SIG-M5 (cell line): ENCODE results near the gene PROM1.
A peak's percentile ranks its signal among the peaks of the same experiment; 100 is the strongest.

Experiments
- DNase-seq: peaks from one replicate; lab custom pipeline; 2025; lab: John Stamatoyannopoulos, UW

PROM1 gene

GRCh38 chr4:15986907-15987306 is 96.9 kb downstream of the PROM1 start:
- DNase-seq = no peak

GRCh38 chr4:15983610-15984009 is 100.2 kb downstream of the PROM1 start:
- DNase-seq = no peak

- no peak for DNase-seq
These were observed 100.8 kb downstream of the PROM1 start for GRCh38 chr4:15982842-15983524.

GRCh38 chr4:15976456-15977447 is 107.1 kb downstream of the PROM1 start:
- DNase-seq = no peak

- no peak for DNase-seq
These were observed 112.6 kb downstream of the PROM1 start for GRCh38 chr4:15971068-15971801.

GRCh38 chr4:15968551-15969300 is 115.1 kb downstream of the PROM1 start:
- no peak for DNase-seq

GRCh38 chr4:15965325-15965724 is 118.5 kb downstream of the PROM1 start:
- no peak for DNase-seq

GRCh38 chr4:15964159-15964558 is 119.7 kb downstream of the PROM1 start:
- DNase-seq = no peak

- no peak for DNase-seq
These were observed 120.2 kb downstream of the PROM1 start for GRCh38 chr4:15963576-15963975.

- DNase-seq = no peak
These were observed 120.8 kb downstream of the PROM1 start, which contains the start of gene FGFBP2 for GRCh38 chr4:15963001-15963451. Gene FGFBP2, minus strand, starts transcription at chr4:15963175. Its CDS starts 46 bp downstream, at chr4:15963129.

GRCh38 chr4:15961781-15962510 is 121.9 kb downstream of the PROM1 start:
- no peak for DNase-seq

GRCh38 chr4:15958562-15958961 is 125.3 kb downstream of the PROM1 start:
- no peak for DNase-seq

- no peak for DNase-seq
These were observed 127.5 kb downstream of the PROM1 start for GRCh38 chr4:15956179-15956850.

GRCh38 chr4:15955670-15956069 is 128.2 kb downstream of the PROM1 start:
- no peak for DNase-seq

- no peak for DNase-seq
These were observed 130.2 kb downstream of the PROM1 start for GRCh38 chr4:15953625-15954024.

GRCh38 chr4:15951781-15952180 is 132.0 kb downstream of the PROM1 start:
- DNase-seq = no peak

GRCh38 chr4:15948826-15949225 is 135.0 kb downstream of the PROM1 start:
- no peak for DNase-seq

- no peak for DNase-seq
These were observed 136.1 kb downstream of the PROM1 start for GRCh38 chr4:15947684-15948083.

- peak; percentile 13 for DNase-seq
These were observed 138.3 kb downstream of the PROM1 start for GRCh38 chr4:15945516-15945915.

- no peak for DNase-seq
These were observed 138.9 kb downstream of the PROM1 start for GRCh38 chr4:15944895-15945294.
